Mammary epithelial cell (primary cell): ENCODE data around the gene C1QL1.

Experiments used
- EZH2 ChIP-seq: IDR thresholded peaks from 2 replicates; pipeline ENCODE4 v1.6.1; 2012; ENCODE audit warnings: low read length, inconsistent platforms, borderline replicate concordance
- TF ChIP-seq, protein P1 (sequence below), 2 donors: IDR thresholded peaks in 1 of 2; conservative IDR thresholded peaks in 1 of 2; 2 replicates each; pipeline ENCODE4 v1.5.1; 2011 to 2012; ENCODE audit warnings: inconsistent platforms in 2 of 2, low read length in 2 of 2, mild to moderate bottlenecking in 2 of 2, control low read depth in 1 of 2, low read depth in 1 of 2; ENCODE audit not compliant: insufficient read depth in 1 of 2; ENCODE audit errors: extremely low read depth in 1 of 2

GRCh38 chr17:45011767-45012166 is 43.7 kb upstream of the C1QL1 start:
- TF ChIP-seq, protein P1, sequence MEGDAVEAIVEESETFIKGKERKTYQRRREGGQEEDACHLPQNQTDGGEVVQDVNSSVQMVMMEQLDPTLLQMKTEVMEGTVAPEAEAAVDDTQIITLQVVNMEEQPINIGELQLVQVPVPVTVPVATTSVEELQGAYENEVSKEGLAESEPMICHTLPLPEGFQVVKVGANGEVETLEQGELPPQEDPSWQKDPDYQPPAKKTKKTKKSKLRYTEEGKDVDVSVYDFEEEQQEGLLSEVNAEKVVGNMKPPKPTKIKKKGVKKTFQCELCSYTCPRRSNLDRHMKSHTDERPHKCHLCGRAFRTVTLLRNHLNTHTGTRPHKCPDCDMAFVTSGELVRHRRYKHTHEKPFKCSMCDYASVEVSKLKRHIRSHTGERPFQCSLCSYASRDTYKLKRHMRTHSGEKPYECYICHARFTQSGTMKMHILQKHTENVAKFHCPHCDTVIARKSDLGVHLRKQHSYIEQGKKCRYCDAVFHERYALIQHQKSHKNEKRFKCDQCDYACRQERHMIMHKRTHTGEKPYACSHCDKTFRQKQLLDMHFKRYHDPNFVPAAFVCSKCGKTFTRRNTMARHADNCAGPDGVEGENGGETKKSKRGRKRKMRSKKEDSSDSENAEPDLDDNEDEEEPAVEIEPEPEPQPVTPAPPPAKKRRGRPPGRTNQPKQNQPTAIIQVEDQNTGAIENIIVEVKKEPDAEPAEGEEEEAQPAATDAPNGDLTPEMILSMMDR (conservative IDR thresholded peaks at IDR 0.05 in 1 of 2, IDR thresholded peaks at IDR 0.05 in 1 of 2; ENCODE audit: extremely low read depth in 1 of 2, insufficient read depth in 1 of 2, low read depth in 1 of 2, low read length in 2 of 2), result no peak
- no peak for TF ChIP-seq EZH2
